ENCODE measurements around the gene UFM1. TPM values are rescaled to one million over a fixed set of nuclear protein-coding genes. Genes with fewer than 3 reads are reported as not detected.

The UFM1 gene
- total and polyA plus RNA-seq, 9 of the 15 experiments (the other 6 are each of a cell fraction or from before 2014, with no cell fraction given), result 26.3 to 58.5 (median 36.1) TPM

- POLR2A ChIA-PET, result no interaction called here
These were observed 33.5 kb upstream of the UFM1 start for GRCh38 chr13:38316129-38316528.

More at GRCh38 chr13:38316129-38316528, 33.5 kb upstream of the UFM1 start:
- H2AFZ ChIP-seq (ENCODE audit: low read depth, low read length), result no peak overlapping the region
- H3K4me2 ChIP-seq (ENCODE audit: insufficient read depth, low read length), result no peak overlapping the region
- no TSS peak for BruUV-seq (replicated peaks)
- no peaks in the 10 kb centered on the region for H3K27me3 ChIP-seq (ENCODE audit: control insufficient read depth in 2 of 2, insufficient read depth in 2 of 2, low read length in 2 of 2)
- intact Hi-C loops (cut with micrococcal nuclease) (no loop called here), in situ Hi-C loops (cut with MboI) (no loop called here)
- no peaks in the 10 kb centered on the region for H3K36me3 ChIP-seq (ENCODE audit: control insufficient read depth, insufficient read depth, low read length)
- DNase-seq (ENCODE audit: extremely low read depth in 1 of 4, low spot score in 3 of 4) (no peak), ATAC-seq (no peak), FAIRE-seq (no peak)
- no peak for TF ChIP-seq FOXK2 (conservative IDR thresholded peaks at IDR 0.05 in 1 of 2, IDR thresholded peaks at IDR 0.05 in 1 of 2; ENCODE audit: low read depth in 2 of 2)
- no peak for TF ChIP-seq JUNB (CRISPR knock-in tag; conservative IDR thresholded peaks at IDR 0.05)
- no peak for TF ChIP-seq KHSRP (IDR thresholded peaks at IDR 0.05)
- no peak for TF ChIP-seq NEUROD1 (IDR thresholded peaks at IDR 0.05; ENCODE audit: borderline replicate concordance, low read depth, low read length, partially characterized antibody)
- no peak for TF ChIP-seq PPARD (CRISPR knock-in tag; IDR thresholded peaks at IDR 0.05)
- TF ChIP-seq MAX (CRISPR knock-in tag; IDR thresholded peaks at IDR 0.05), result no peak
- no peak for TF ChIP-seq EHMT2 (IDR thresholded peaks at IDR 0.05)
- no peak for TF ChIP-seq GMEB1 (CRISPR knock-in tag; IDR thresholded peaks at IDR 0.05)
- no peak for TF ChIP-seq OTX1 (CRISPR knock-in tag; IDR thresholded peaks at IDR 0.05)
- TF ChIP-seq HDGF (IDR thresholded peaks at IDR 0.05), result no peak
- H4K20me1 ChIP-seq (replicated peaks; ENCODE audit: control insufficient read depth, insufficient read depth, low read length), result no peaks in the 10 kb centered on the region
- H3K4me1 ChIP-seq (replicated peaks in 1 of 2; ENCODE audit: control insufficient read depth in 2 of 2, insufficient read depth in 2 of 2, low read length in 2 of 2), result no peaks in the 10 kb centered on the region
- H3K27ac ChIP-seq (ENCODE audit: extremely low read depth, low read depth, low read length), result no peak overlapping the region
- CTCF ChIA-PET (ENCODE audit: low intra/inter-chr PET ratio), result no interaction called here
- H3K9me1 ChIP-seq (ENCODE audit: control insufficient read depth, insufficient read depth, low read length), result no peaks in the 10 kb centered on the region
- no peaks in the 10 kb centered on the region for H3K9me3 ChIP-seq (replicated peaks; ENCODE audit: control insufficient read depth, insufficient read depth, low read depth, low read length)
- H3K4me3 ChIP-seq, result no peak overlapping the region
- H3K9ac ChIP-seq (ENCODE audit: insufficient read depth in 1 of 2, low read depth in 2 of 2, low read length in 2 of 2), result no peak overlapping the region
- H3K79me2 ChIP-seq (ENCODE audit: control insufficient read depth, insufficient read depth, low read length), result no peaks in the 10 kb centered on the region
